HG03060 (cell line): Measurements from ENCODE around the gene ELAC1.
"Not testable (repeated sequence)": the region's sequence is repeated elsewhere in the genome, so short reads cannot be mapped to it uniquely, and the experiment has no call there.

Experiments used
- ATAC-seq: cut with Tn5 transposase; IDR thresholded peaks from one replicate; pipeline ENCODE4 v1.9.1; 2021; ENCODE audit warnings: low read depth, moderate number of reproducible peaks; ENCODE audit not compliant: unreplicated experiment

ELAC1 gene

DNA sequence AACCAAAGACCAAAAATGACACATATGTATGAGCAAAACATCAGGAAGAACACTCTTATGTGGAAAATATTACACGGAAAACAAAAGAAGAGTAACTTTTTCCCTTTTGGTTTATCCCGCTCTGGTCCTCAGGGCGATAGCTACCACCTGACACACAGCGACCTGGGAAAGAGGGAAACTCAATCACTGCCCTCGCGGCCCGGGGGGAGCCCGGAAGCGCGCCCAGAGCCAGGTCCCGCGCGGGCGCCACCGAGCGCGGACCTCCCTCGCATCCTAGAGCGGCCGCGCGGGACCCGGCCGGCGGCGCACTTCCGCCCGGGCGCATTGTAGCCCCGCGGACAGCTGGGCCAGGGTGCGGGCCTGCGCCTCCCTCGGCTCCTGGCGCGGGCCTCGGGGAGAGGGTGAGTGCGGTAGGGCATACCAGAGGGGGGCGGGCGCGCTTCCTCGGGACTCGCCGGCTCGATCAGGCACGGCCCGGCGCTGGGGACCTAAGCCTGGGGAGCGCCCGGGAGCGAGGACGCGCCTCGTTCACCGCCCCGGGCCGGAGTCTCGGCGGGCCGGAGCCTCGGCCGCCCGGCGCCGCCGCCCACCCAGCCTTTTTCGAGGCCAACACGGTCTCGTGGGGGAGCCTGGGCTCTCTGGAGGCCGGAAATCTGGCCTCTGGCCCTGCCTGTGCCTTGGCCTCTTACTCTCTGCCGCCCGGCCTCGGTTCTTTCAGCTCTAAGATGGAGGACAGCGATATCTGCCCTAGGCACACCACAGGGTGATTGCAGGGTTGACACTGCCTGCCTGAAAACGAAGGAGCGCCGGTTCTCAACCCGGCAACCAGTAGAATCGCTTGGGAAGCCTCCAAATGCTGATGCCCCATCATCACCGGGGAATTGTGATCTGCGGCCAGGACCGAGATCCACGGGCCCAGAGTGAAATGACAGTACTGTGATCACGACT lies at the start of gene ELAC1:
ELAC1 (plus strand) TSS at position 327 of the 948 bp plus-strand sequence. CDS start 6,365 bp downstream, outside the sequence.
- peak; percentile 42 for ATAC-seq

DNA sequence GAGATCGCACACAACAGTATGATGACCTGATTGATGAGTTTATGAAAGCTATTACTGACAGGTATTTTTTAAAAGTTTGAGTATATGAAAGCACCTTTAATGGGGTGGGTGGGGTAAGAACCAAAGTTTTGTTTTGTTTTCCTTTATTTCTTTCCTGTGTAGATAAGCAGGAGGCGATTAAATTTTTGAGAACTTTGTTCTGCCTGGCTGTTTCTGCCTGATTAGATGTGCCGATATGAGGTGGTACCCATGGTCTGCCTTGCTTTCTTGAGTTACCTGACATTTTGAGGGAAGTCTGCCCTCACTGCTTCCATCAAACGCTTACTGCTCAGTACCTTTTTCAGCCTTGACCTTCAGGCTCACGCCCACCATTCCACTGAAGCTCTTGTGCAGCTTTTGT lies 49.7 kb upstream of the ELAC1 start:
- no peak for ATAC-seq

DNA sequence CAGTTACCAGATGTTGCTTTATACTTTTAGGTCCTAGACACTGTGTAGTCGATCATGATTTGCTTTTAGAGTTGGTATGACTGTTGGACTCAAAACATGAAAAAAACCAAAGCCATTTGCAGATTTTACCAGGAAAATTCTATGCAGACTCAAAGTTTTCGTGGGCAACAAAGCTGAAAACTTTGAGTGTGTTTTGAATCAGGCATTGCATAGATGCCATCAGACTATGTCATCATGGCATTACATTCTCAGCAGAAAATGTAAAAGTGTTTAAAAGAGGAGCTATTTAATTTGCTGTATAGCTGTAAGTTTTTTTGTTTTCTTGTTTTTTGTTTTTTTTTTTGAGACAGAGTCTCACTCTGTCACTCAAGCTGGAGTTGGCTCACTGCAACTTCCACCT lies 43.5 kb upstream of the ELAC1 start:
- ATAC-seq: no peak

- ATAC-seq: no peak
These were observed 41.3 kb upstream of the ELAC1 start for GRCh38 chr18:50926521-50926920.

- ATAC-seq: no peak
These were observed 39.3 kb upstream of the ELAC1 start for GRCh38 chr18:50928551-50928950.

DNA sequence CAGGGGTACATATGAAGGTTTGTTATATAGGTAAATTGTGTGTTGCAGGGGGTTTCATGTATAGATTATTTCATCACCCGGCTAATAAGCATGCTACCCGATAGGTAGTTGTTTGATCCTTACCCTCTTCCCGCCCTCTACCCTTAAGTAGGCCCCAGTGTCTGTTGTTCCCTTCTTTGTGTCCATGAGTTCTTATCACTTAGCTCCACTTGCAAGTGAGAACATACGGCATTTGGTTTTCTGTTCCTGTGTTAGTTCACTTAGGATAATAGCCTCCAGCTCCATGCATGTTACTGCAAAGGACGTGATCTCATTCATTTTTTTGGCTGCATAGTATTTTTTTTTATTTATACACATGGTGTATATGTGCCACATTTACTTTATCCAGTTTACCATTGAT lies 34.2 kb upstream of the ELAC1 start:
- ATAC-seq: no peak

DNA sequence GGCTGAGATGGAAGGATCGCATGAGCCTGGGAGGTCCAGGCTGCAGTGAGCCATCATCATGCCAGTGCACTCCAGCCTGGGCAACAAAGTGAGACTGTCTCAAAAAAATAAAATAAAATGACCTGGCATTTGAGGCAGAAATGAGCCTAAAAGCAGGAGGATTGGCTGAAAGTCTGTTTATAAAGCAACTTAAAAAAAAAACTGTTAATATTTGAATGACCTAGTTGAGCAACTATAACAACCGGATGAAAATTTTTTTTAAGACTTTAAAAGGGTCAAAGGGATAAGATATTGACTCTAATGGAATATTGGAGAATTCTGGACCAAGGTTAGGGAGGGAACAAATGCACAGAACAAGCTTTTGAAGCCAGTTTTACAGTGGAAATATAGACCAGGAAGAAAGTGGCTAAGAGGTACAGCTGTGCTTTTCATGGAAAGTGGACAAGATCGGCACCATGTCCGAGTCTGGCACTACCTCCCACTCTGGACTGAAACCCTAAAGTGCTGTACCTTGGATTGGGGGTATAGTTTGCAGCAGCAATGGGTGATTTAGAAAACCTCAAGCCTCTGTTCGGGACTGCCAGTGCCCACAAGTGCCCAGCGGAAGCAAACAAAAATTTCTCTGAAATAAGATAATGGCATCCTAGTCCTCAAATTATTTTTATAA lies 33.2 kb upstream of the ELAC1 start:
- ATAC-seq: no peak

GRCh38 chr18:50935493-50936191 lies 32.2 kb upstream of the ELAC1 start:
- no peak for ATAC-seq

DNA sequence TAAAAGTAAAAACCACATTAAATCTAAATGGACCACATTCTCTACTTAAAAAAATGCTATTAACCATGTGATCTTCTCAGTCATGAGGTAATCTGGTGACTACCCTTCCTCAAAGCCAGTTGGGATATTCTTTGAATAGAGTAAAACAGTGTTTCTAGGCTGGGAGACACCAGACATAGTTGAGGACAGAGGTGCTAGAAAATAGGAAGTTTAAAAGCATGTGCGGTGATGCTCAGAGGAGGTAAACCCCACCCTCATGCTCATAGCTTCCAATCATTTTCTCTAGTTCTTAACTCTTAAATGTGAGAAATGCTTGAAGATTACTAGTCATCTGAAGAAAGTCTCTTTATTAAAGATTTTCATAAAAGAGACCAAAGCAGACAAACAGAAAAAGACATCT lies 30.7 kb upstream of the ELAC1 start:
- no peak for ATAC-seq

GRCh38 chr18:50938912-50939311 lies 28.9 kb upstream of the ELAC1 start:
- no peak for ATAC-seq

DNA sequence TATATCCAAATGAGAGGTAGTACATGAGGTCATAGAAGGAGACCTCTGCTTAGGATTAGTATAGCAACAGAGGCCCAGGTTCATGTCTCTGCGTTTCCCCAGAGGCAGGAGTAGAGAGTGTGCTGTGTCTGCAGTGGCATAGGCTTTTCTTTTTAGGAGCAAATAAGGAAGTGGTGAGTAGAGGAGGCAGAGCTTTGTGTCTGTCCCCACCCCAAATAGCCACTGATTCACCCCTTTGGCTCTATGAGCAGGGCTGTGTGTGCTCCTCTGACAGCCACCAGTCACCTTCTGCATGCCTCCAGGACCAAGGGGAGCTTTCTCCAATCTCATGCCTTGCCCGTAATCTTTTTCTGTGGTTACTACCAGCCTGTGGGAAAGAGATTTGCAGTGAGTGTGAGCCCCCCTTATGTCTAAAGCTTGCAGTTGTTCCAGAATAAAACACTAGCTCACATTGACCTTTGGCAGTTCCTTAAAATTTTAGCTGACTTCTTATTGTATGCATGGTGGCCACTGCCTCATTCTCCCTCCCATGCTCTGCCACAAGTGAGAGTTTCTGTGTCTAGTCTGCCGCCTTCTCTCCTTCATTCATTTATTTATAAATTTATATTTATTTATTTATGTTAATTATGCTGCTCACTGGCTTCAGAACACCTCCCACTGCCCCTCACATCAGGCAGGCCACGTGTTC lies 23.5 kb upstream of the ELAC1 start:
- no peak for ATAC-seq

- not testable (repeated sequence) for ATAC-seq
These were observed 21.9 kb upstream of the ELAC1 start for GRCh38 chr18:50945918-50946317.

- no peak for ATAC-seq
These were observed 19.9 kb upstream of the ELAC1 start for GRCh38 chr18:50947899-50948298.

DNA sequence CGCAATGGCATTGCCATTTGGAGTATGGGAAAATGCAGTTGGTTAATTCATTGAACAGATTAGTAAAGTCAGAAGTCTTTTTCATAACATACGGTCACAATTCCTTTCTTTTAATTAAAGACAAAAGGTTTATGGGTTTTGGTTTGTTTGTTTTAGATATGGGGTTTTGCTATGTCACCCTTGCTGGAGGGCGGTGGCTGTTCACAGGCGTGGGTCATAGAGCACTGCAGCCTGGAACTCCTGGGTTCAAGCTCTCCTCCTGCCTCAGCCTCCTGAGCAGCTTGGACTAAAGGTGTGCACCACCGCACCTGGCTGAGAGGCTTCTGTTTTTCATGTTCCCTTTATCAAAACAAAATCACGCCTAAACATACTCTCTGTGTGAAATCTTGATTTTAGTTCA lies 18.7 kb upstream of the ELAC1 start:
- no peak for ATAC-seq

- ATAC-seq: no peak
These were observed 17.2 kb upstream of the ELAC1 start for GRCh38 chr18:50950626-50951025.

GRCh38 chr18:50953822-50954221 lies 14.0 kb upstream of the ELAC1 start:
- no peak for ATAC-seq

DNA sequence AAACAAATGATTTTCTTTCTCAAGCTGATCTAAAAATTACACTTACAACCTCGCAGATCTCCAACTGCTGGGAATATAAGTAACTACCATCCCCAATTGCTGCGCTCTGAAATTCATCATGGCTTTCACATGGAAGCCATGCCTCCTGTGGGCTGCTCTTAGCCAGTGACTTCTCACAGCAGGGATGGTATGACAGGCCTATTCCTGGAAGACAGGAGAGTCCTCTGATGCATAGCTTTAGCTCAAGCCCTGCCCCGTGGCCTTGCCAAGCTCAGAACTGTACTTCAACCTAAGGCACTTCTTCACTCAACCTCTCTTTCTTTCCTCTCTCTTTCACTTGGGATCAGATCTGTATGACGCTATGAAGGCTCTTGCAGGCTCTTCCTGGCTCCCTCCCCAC lies 12.6 kb upstream of the ELAC1 start:
- ATAC-seq: no peak

- no peak for ATAC-seq
These were observed 11.7 kb upstream of the ELAC1 start for GRCh38 chr18:50956116-50956515.

DNA sequence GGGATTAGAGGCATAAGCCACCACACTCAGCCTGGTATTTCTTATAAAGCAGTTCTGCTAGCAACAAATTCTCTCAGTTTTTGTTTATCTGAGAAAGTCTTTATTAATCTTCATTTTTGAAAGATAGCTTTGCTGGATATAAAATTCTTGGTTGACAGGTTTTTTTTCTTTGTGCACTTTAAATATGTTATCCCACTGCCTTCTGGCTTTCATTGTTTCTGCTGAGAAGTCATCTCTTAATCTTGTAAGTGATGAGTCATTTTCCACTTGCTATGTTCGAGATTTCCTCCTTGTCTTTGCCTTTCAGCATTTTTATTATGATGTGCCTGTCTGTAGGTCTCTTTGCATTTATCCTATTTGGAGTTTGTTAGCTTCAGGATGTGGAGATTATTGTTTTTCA lies 5.9 kb upstream of the ELAC1 start:
- no peak for ATAC-seq

DNA sequence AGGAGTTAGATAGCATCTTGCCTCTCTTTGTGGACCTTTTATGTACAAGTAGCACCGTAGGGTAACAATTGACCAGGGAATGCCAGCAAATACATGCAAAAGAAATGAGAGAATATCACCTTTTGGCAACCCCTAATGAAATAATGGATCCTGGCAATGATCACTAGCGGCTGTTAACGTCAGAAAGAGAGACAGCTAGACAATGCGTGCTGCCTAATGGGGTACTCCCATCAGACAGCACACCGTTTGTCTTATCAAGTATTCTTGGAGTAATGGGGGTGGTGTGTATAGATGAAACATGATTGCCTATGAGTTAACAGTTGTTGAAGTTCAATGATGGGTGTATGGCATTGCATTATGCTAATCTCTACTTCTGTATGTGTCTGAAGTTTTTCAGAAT lies 1.6 kb downstream of the ELAC1 start:
- no peak for ATAC-seq

- no peak for ATAC-seq
These were observed 2.2 kb downstream of the ELAC1 start for GRCh38 chr18:50970006-50970405.
